Tibial artery (tissue), 4 donors: ENCODE data around the gene DCLK1.

Source experiments
- DNase-seq, 2 donors: peaks; one replicate each; pipeline ENCODE4 v3.0.0-alpha.2; 2019
- H3K27ac ChIP-seq, 2 donors: fragments of 200-600 bp; sonication (generic) in 1 of 2; 1 replicate in 1 of 2; 2 replicates in 1 of 2; pipeline ENCODE4 v1.5.1; 2018 to 2019; ENCODE audit warnings: mild to moderate bottlenecking in 1 of 2
- H3K27me3 ChIP-seq, 2 donors: fragments of 200-600 bp; sonication (generic) in 1 of 2; one replicate each; pipeline versions ENCODE4 v1.5.1 to v1.6.0; 2016 to 2019
- H3K36me3 ChIP-seq, 3 donors: fragments of 200-600 bp; sonication (generic) in 2 of 3; one replicate each; pipeline ENCODE4 v1.5.1; 2016 to 2019; ENCODE audit warnings: mild to moderate bottlenecking in 2 of 3
- H3K4me1 ChIP-seq, 4 donors: fragments of 200-600 bp; sonication (generic) in 2 of 4; 1 replicate in 3 of 4; 2 replicates in 1 of 4; pipeline ENCODE4 v1.5.1; 2016 to 2019
- H3K4me3 ChIP-seq, 2 donors: fragments of 200-600 bp; sonication (generic) in 1 of 2; 1 replicate in 1 of 2; 2 replicates in 1 of 2; pipeline ENCODE4 v1.5.1; 2018 to 2019; ENCODE audit warnings: mild to moderate bottlenecking in 2 of 2
- H3K9me3 ChIP-seq, 3 donors: fragments of 200-600 bp; sonication (generic) in 1 of 3; one replicate each; pipeline ENCODE4 v1.5.1; 2016 to 2019
- intact Hi-C: fragments of 100-400 bp; cut with DNase I; formaldehyde crosslinking; loops from one replicate; pipeline ENCODE4 v1.15.0; 2023; ENCODE audit warnings: low total_unique reads
- TF ChIP-seq, protein P1 (sequence below), 2 experiments: fragments of 200-600 bp in 1 of 2; fragments of 450-650 bp in 1 of 2; IDR thresholded peaks; one replicate each; pipeline ENCODE4 v1.5.1; 2017 to 2019; ENCODE audit warnings: antibody characterized with exemption in 2 of 2, mild to moderate bottlenecking in 1 of 2, moderate library complexity in 1 of 2

The DCLK1 gene

DNA sequence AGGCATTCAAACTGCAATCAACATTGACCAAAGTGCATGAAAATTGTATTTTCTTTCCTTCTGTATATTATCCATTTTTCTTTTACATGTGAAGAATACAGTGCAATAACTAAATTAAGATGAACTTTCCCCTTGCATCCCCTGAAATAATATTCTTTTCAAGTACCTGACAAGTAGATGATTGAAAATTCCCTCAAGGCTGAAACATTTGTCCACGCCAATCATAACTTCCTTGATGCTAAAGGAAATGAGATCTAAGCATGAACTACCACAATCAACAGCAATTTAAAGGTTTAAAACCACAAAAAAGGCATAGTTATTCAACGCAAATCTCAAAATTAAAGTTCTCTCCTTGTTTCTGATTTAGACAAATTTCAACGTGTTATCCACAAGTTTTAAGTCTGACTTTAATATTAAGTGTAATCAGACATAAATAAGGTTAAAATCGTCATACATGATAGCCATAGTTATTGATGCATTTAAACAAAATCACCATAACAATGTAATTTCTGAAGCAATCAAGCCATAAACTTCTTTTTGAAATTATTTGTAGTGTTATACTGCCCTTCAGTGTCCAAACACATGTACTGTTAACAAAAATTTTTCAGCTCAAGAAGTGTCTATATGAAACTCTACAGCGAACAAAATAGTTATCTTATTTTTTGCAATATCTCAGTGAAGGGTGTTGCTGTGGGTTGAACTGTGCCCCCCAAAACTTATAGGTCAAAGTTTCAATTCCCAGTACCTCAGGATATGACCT lies 169.5 kb downstream of the DCLK1 start:
- H3K27me3 ChIP-seq = no peaks in the 10 kb centered on the region
- peaks cover 7 to 52% (median 12%) of the 10 kb centered on the region in 4 donors for H3K4me1 ChIP-seq
- no peaks in the 10 kb centered on the region for H3K36me3 ChIP-seq
- intact Hi-C loops = no loop called here
- no peaks in the 10 kb centered on the region for H3K9me3 ChIP-seq
- no peak overlapping the region for H3K4me3 ChIP-seq
- TF ChIP-seq, protein P1, sequence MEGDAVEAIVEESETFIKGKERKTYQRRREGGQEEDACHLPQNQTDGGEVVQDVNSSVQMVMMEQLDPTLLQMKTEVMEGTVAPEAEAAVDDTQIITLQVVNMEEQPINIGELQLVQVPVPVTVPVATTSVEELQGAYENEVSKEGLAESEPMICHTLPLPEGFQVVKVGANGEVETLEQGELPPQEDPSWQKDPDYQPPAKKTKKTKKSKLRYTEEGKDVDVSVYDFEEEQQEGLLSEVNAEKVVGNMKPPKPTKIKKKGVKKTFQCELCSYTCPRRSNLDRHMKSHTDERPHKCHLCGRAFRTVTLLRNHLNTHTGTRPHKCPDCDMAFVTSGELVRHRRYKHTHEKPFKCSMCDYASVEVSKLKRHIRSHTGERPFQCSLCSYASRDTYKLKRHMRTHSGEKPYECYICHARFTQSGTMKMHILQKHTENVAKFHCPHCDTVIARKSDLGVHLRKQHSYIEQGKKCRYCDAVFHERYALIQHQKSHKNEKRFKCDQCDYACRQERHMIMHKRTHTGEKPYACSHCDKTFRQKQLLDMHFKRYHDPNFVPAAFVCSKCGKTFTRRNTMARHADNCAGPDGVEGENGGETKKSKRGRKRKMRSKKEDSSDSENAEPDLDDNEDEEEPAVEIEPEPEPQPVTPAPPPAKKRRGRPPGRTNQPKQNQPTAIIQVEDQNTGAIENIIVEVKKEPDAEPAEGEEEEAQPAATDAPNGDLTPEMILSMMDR (IDR thresholded peaks at IDR 0.05) = peak; percentile 38 to 50
- no peak overlapping the region for H3K27ac ChIP-seq
- no peak for DNase-seq

DNA sequence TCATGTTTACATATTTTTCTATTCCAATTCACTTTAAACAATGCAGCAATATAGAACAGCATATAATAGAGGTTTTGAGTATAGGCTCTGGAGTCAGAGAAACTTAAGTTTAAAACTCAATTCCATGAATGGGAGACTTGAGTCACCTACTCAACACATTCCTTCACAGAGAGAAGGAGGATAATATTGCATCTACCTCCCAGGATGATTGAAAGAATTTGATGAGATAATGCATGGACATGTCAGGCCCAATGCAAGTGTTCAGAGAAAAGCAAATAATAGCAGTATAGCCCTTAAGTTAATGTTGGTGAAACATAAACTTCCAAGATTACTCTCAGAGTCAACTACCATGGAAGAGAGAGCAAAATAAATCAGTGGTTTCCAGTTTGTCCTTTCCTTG lies 170.2 kb downstream of the DCLK1 start:
- TF ChIP-seq, protein P1 (IDR thresholded peaks at IDR 0.05) = no peak
- H3K4me3 ChIP-seq = no peak overlapping the region
- intact Hi-C loops = no loop called here
- H3K27me3 ChIP-seq = no peaks in the 10 kb centered on the region
- DNase-seq = no peak
- no peaks in the 10 kb centered on the region for H3K9me3 ChIP-seq
- peaks cover 7 to 53% (median 14%) of the 10 kb centered on the region in 4 donors for H3K4me1 ChIP-seq
- no peak overlapping the region for H3K27ac ChIP-seq
- H3K36me3 ChIP-seq = no peaks in the 10 kb centered on the region

DNA sequence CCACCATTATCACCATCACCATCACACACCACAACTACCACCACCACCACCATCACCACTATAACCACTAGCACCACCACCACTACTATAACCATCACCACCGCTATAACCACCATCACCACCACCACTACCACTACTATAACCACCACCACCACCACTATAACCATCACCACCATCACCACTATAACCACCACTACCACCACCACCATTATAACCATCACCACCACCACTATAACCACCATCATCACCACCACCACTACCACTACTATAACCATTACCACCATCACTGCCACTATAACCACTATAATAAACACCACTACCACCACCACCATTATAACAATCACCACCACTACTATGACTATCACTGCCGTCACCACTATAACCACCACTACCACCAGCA lies 173.2 kb downstream of the DCLK1 start:
- Histone ChIP-seq H3K36me3 (no peaks in the 10 kb centered on the region), H3K4me3 (no peak overlapping the region), H3K27ac (peak overlapping the region; percentile 50 to 51), H3K4me1 (peaks cover 0 to 48% (median 18%) of the 10 kb centered on the region in 4 donors), H3K9me3 (no peaks in the 10 kb centered on the region), H3K27me3 (no peaks in the 10 kb centered on the region)
- TF ChIP-seq, protein P1 (IDR thresholded peaks at IDR 0.05) = no peak
- no peak for DNase-seq
- intact Hi-C loops = no loop called here

DNA sequence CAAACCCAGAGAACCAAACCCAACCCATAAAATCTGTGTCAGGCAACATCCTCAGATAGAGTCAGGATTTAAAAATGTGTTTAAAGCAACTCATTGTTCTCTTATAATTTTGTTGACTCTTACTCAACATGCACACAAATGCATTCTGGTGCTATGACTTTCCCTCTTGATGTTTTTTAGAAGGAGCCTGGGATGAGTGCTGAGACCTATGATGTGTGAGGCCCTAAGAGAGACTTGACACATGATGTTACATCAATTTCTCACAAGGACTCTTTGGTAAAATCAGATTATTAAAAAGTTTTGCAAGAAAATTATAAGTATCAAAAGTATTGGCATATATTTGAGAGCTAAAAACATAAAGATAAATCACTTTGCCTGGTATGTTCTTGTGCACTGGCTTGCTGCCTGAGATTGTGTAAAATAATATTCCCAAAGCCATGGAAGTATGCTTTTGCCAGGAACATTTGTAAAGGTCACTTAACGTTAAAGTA lies 173.9 kb downstream of the DCLK1 start:
- Histone ChIP-seq H3K4me3 (no peak overlapping the region), H3K4me1 (peaks cover 0 to 48% (median 18%) of the 10 kb centered on the region in 4 donors), H3K27me3 (no peaks in the 10 kb centered on the region), H3K36me3 (no peaks in the 10 kb centered on the region), H3K9me3 (no peaks in the 10 kb centered on the region), H3K27ac (peak overlapping the region; percentile 50 to 51)
- DNase-seq = no peak
- TF ChIP-seq, protein P1 (IDR thresholded peaks at IDR 0.05) = no peak
- intact Hi-C loops = no loop called here

DNA sequence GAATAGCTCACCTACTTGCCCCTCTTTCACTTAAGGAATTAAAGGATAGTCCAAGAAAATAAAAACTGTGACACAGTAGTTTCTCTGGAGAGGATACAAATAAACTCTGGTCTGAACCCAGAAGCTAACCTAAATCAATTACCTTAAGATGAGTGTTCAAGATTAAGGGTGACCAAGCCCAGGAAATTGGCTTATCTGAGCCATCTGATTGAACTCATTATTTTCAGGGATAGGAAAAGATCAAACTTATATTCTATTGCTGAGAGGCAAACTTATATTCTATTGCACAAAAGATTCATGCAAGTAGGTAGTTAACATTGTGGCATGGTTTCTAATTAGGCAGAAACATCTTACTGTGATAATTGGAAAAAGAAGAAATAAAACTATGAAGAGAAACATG lies 175.1 kb downstream of the DCLK1 start:
- Histone ChIP-seq H3K9me3 (no peaks in the 10 kb centered on the region), H3K27ac (peak overlapping the region; percentile 50 to 51), H3K36me3 (no peaks in the 10 kb centered on the region), H3K4me1 (peaks cover 0 to 48% (median 18%) of the 10 kb centered on the region in 4 donors), H3K4me3 (no peak overlapping the region), H3K27me3 (no peaks in the 10 kb centered on the region)
- intact Hi-C loops = no loop called here
- no peak for DNase-seq
- TF ChIP-seq, protein P1 (IDR thresholded peaks at IDR 0.05) = no peak
